ENCODE data around the gene DLL1. TPM values are rescaled to one million over a fixed set of nuclear protein-coding genes. Genes with fewer than 3 reads are reported as not detected.

The DLL1 gene
- total and polyA plus RNA-seq, 4 experiments from 2014 or later, result 0.07 to 3.4 (median 1.7) TPM; not detected in 1

DNA sequence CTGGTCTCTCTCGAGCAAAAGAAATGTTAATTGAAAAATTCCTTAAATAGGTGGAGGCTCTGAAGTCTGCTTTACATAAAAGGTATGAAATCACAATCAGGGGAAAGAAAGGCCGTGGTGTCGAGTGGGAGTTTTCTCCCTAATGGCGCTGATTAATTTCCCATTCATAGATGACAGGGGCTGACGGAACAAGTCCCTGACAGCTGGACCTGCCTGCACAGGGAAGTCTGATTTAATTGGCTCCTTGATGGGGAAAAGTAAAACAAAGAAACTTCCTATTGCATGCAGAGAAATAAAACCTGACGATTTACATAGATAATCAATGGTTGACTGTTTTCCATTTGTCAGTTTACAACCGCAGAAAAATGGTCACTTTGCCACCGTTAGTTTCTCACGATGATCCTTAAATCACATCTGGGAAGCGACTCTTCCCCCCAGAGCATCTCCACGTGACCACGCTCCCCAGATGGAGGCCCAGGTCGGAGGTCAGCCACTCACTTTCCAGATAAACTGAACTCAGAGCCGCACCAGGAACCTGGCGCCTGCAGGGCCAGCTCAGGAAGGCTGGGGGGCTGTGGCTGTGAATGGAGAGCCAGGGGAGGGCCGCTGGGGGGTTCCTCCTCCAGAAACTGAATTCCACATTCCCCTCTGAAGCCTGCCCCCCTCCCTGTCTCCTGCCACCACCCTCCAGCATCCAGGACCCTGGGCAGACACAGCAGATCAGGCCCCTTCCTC, 55.3 kb downstream of the DLL1 start:
- Histone ChIP-seq H3K27ac (ENCODE audit: low read depth, low read length) (no peak overlapping the region), H3K27me3 (ENCODE audit: insufficient read depth, low read length) (no peaks in the 10 kb centered on the region), H3K4me3 (ENCODE audit: low read length in 2 of 2) (no peak overlapping the region), H3K4me1 (ENCODE audit: insufficient read depth, low read length) (no peaks in the 10 kb centered on the region), H3K36me3 (ENCODE audit: insufficient read depth, low read length) (no peaks in the 10 kb centered on the region), H3K9me3 (ENCODE audit: control insufficient read depth in 1 of 2, low read length in 2 of 2) (no peaks in the 10 kb centered on the region)
- H3K4me1 Mint-ChIP-seq, result no peaks in the 10 kb centered on the region
- CTCF ChIA-PET (ENCODE audit: partially characterized antibody), result interaction anchor here (0.6 kb wide), 1 partner anchor 15 kb away, joined by 3 read pairs; no protein-coding TSS in a partner anchor
- H3K27ac Mint-ChIP-seq, result no peak overlapping the region
- H3K27me3 Mint-ChIP-seq, result peaks cover 0 to 4% of the 10 kb centered on the region in 2 donors
- no peak for DNase-seq
- H3K9me3 Mint-ChIP-seq, result no peaks in the 10 kb centered on the region
- H3K36me3 Mint-ChIP-seq, result no peaks in the 10 kb centered on the region
- POLR2A ChIA-PET (ENCODE audit: partially characterized antibody), result no interaction called here
- intact Hi-C loops (cut with micrococcal nuclease), result no loop called here
- H3K4me3 Mint-ChIP-seq, result no peak overlapping the region

DNA sequence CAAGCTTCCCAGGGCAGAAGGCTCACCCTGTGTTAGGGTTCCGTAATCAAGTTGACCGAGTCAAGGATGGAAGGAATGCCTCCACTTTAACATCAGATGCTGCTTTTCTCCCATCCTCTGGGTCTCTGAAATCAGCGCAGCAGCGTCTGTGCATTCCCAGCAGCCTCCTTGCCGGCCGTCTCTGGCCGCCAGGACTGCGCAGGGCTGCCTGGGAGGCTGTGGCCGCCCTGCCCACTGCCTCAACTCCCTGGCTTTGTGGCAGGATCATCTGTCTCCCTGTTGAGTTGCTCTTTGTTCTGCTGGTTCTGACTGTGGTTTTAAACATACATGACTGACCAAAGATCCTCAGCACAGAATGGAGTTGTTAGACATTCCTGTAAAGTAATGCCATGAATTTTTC, 56.5 kb downstream of the DLL1 start:
- intact Hi-C loops (cut with micrococcal nuclease), result no loop called here
- no peaks in the 10 kb centered on the region for H3K4me1 Mint-ChIP-seq
- CTCF ChIA-PET (ENCODE audit: partially characterized antibody), result no interaction called here
- no peaks in the 10 kb centered on the region for H3K27me3 ChIP-seq (ENCODE audit: insufficient read depth, low read length)
- DNase-seq, result no peak
- no peak overlapping the region for H3K27ac ChIP-seq (ENCODE audit: low read depth, low read length)
- H3K4me3 ChIP-seq (ENCODE audit: low read length in 2 of 2), result no peak overlapping the region
- H3K9me3 ChIP-seq (ENCODE audit: control insufficient read depth in 1 of 2, low read length in 2 of 2), result no peaks in the 10 kb centered on the region
- no peaks in the 10 kb centered on the region for H3K36me3 Mint-ChIP-seq
- no peak overlapping the region for H3K27ac Mint-ChIP-seq
- no peaks in the 10 kb centered on the region for H3K4me1 ChIP-seq (ENCODE audit: insufficient read depth, low read length)
- POLR2A ChIA-PET (ENCODE audit: partially characterized antibody), result no interaction called here
- no peaks in the 10 kb centered on the region for H3K9me3 Mint-ChIP-seq
- no peaks in the 10 kb centered on the region for H3K27me3 Mint-ChIP-seq
- H3K4me3 Mint-ChIP-seq, result no peak overlapping the region
- H3K36me3 ChIP-seq (ENCODE audit: insufficient read depth, low read length), result no peaks in the 10 kb centered on the region

DNA sequence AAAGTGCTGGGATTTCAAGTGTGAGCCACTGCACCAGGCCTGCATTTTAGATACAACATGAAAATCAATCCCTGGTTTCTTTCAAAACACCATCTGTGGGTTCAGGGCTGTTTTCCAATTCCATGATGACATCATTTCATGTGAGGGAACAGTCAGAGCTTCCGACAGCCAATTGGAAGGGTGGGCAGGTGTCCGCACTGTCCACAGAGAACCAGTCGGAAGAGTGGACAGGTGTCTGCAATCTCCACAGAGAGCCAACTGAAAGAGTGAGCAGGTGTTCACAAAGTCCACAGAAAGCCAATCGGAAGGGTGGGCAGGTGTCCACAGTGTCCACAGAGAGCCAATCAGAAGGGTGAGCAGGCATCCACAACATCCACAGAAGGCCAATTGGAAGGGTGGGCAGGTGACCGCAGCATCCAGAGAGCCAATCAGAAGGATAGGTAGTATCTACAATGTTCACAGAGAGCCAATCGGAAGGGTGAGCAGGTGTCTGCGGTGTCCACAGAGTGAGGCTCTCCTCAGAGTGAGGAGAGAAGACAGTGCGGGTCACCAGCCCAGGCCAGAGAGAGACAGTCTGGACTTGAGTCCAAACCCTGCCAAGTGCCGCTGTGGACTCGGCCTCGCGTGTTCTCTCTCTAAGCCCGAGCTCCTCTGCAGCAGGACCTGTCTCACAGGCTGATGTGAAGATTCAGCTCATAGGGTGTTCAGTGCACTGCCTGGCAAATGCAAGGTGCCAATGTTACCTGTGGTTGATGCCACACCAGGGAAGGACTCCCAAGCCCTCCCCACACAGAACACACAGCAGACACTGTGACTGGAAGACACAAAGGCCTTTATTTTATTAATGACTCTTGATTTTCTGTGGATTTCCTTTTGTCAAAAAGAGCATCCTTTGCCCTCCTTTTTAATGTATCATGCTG, 57.3 kb downstream of the DLL1 start:
- Mint-ChIP-seq H3K4me1 (no peaks in the 10 kb centered on the region), H3K27me3 (no peaks in the 10 kb centered on the region), H3K4me3 (no peak overlapping the region), H3K36me3 (no peaks in the 10 kb centered on the region), H3K9me3 (no peaks in the 10 kb centered on the region), H3K27ac (no peak overlapping the region)
- DNase-seq, result no peak
- Histone ChIP-seq H3K9me3 (ENCODE audit: control insufficient read depth in 1 of 2, low read length in 2 of 2) (no peaks in the 10 kb centered on the region), H3K27me3 (ENCODE audit: insufficient read depth, low read length) (no peaks in the 10 kb centered on the region), H3K36me3 (ENCODE audit: insufficient read depth, low read length) (no peaks in the 10 kb centered on the region), H3K4me1 (ENCODE audit: insufficient read depth, low read length) (no peaks in the 10 kb centered on the region), H3K27ac (ENCODE audit: low read depth, low read length) (no peak overlapping the region), H3K4me3 (ENCODE audit: low read length in 2 of 2) (no peak overlapping the region)
- intact Hi-C loops (cut with micrococcal nuclease), result no loop called here
- ChIA-PET CTCF (ENCODE audit: partially characterized antibody) (no interaction called here), POLR2A (ENCODE audit: partially characterized antibody) (no interaction called here)

Small RNA genes within 50 kb of the gene (microRNA-seq; reads per million reads assigned to microRNA genes)
- gene MIR4644 (ENCODE audit: borderline microRNAs expressed, borderline number of aligned reads, borderline replicate concordance), result not detected

Other genes with a start within 250 kb of the DLL1 start
- 10 to 100 TPM; 46.8 to 48.6 TPM for gene FAM120B, start 15.7 kb upstream of the DLL1 start, total RNA-seq
- 10 to 100 TPM; 22.7 to 33.4 TPM for gene FAM120B, start 15.7 kb upstream of the DLL1 start, polyA plus RNA-seq

Measured in CD4-positive, alpha-beta memory T cell (primary cell).